ENCODE results near the gene CTSH.
"Not testable (repeated sequence)": the region's sequence is repeated elsewhere in the genome, so short reads cannot be mapped to it uniquely, and the experiment has no call there.

The CTSH gene

DNA sequence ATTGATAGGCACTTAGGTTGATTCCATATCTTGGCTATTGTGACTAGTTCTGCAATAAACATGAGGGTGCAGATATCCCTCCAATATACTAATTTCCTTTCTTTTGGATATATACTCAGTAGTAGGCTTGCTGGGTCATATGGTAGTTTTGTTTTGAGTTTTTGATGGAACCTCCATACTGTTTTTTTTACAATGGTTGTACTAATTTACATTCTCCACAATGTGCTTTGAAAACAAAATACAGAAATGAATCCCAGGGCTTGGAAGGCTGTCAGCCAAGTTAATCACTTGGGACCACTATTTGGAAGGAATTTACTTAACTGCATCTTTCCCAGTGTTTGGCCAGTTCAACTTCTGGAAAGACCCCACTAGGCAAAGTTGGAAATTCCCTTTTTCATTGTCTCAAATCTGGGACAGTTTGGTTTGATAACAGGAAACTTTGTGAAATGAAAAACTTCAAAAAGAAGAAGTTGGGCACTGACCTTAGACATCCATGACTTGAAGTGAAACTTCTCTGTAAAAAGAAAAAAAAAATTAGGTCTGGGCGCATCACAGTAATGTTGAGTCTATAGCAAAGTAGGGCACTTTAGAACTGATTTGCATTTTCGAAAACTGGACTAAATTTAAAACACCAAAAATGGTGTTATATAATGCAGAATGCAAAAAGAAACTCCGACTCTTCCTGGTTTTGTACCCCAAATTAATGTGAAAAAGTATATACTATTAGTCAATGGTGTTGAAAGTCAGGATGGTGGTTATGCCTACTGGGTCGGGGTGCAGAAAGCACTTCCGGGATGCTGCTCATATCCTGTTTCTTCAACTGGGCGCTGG is 6.0 kb downstream of the CTSH start:
- no peak for DNase-seq

DNA sequence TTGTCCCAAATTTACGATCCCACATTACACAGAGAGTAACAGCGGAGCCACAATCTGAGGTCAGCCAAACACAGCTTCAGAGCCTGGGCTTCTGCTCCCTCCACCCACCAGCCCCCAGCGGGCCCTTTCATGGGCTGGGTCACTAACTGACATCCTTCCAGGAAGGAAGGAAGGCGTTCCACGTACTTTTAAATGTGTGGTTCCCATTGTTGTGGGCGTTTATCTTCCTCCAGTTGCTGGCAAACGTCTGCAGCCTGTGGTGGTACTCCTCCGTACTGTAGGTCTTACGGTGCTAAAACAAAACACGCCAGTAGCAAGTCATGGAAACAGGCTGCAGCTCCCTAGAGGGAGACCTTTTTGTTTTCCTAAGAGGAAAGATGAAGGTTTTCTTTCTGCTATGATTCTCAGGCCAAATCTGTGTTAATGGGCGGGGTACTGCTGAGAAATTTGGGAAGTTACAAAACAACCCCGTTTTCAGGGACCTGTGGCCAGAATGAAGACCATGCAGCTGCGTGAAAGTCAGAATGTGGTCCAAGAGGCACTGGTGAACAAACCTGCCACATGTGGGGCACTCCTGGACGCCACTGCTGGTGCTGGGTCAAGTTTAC is 7.6 kb downstream of the CTSH start:
- DNase-seq, result no peak

DNA sequence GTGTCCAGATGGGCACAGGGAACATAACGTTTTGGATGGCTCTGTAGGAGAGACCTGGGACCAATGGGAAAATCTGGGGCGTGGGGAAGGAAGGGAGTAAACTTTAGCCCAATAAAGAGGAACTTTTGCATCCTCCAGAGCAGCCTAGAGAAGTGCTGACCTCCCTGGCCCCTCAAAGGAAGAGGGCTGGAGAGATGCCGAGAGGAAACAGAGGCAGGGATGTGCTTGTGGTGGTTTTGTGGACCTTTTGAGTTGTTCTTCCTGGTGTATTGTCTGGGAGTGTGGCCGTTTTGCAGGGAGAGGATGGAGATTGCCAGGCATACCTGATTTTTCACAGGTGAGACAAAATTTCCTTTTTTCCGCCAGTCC is 10.2 kb downstream of the CTSH start:
- DNase-seq, result no peak

DNA sequence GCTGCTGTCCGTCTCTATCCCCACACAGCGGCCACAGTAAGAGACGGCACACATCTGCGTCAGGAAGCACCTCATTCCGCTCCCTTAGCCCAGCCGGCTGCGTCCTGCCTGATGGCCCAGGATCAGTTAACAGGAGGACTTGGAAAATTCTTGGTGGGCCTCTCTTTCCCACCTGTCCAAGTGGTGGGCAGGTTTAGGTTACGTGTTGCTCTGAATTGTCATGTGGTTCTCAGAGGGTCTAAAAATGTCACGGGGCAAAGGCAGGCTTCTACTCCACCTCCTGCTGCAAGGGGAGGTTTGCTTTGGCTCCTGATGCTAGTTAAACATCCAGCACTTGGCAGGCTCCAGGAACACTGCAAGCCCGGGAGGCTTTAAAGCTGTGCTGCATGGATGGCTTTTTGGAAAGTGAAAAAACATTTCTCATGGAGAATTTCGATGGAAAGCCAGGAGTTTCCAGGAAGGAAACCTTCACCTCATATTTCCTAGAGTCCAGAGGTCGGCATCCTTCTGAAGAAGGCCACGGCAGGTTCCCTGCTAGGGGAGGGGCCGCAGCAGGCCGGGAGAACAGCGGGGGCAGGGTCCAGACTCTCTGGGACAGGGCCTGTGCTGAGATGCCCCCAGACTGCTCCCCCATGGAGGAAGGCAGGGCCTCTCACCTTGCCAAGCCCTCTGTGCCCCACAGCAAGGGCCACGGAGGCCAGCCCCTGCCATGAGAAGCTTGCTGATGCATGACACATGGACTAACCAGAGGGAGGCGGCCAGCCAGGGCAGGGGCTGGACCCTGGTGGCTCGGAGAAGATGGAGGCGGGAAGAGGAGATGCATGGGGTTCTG is 10.8 kb downstream of the CTSH start:
- DNase-seq, result no peak

DNA sequence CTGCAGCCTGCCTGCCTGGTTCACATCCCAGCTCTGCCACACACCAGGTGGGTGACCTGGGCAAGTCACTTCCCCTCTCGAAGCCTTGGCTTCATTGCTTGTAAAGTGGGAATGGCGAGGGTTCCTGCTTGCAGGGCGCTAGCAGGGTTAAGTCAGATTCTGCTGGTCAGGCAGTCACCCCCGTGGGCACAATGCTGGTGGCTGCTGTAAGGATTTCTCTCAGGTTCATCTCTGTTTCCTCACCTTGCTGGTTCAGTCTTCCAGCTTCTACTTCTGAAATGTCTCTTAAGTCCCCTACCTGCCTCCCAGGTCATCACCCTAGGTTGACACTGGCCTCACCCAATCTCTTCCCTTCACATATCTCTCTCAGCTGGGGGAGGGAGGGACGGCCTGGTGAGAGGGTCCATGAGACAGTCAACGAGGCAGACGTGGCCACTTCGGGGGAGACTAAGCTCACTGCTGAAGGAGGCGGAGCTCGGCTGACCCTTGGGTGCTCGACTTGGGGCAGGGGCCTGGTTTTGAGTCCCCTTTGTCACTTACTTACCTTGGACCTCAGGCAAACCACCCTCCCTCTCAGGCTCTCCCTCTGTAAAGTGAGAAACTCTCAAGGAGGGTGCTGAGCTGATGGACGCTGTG is 11.5 kb downstream of the CTSH start:
- DNase-seq, result no peak

DNA sequence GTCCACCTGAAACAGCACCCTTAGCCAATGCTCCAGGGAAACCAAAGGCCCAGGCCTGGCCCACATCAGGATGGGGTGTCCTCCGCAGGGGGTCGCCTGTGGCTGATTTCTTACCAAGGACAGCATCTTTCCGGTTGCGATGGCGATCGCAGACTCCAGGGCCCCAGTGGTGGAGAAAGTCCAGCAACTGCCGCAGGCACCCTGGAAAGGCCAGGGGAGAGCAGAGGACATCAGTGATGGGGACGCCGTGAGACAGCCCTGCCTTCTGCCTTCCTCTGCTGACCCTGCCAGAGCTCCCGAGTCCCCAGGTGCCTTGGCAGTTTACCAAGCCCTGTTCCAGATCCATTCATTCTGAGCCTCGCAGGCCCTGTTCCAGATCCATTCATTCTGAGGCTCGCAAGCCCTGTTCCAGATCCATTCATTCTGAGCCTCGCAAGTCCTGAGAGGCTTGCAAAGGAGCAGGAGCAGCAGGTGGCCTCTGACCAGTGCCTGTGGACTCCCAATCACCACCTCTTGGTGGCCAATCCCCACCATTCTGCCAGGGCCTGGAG is 12.5 kb downstream of the CTSH start:
- DNase-seq, result no peak

DNA sequence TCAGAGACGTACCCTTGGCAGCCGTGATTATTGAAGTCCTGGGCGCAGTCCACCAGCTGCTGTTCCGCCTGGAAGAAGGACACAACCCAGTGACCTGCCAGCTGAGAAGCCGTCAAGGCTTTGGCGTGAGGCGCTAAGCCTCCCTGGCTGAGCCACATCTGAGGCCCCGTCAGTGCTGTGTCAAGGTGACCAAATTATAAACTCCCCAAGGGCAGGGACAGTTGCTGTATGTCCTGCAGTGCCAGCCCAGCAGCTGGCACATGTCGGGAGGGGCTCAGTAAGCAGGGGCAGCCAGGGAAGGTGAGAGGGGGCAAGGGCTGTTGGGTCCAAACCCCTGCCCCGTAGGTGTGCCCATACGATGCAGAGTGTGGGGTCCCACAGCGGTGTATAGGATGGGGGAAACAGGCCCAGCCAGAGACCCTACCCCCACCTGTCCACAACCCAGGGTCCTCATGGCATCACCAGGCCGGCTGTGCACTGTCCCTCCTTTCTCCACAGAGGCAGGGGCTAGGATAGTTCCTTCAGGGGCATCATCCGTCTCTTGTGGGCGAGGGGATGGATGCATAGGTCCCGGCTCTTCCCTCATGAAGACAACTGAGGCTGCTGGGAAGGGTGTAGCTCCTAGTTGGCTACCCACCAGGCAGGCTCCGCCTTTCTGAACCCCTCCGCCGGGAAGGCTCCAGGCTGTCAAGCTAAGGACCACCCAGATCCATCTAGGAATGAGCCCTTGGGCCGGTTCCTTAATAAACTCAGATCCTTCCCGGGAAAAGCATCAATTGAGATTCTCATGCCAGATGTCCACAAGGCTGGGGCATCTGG is 13.2 kb downstream of the CTSH start:
- DNase-seq, result no peak

DNA sequence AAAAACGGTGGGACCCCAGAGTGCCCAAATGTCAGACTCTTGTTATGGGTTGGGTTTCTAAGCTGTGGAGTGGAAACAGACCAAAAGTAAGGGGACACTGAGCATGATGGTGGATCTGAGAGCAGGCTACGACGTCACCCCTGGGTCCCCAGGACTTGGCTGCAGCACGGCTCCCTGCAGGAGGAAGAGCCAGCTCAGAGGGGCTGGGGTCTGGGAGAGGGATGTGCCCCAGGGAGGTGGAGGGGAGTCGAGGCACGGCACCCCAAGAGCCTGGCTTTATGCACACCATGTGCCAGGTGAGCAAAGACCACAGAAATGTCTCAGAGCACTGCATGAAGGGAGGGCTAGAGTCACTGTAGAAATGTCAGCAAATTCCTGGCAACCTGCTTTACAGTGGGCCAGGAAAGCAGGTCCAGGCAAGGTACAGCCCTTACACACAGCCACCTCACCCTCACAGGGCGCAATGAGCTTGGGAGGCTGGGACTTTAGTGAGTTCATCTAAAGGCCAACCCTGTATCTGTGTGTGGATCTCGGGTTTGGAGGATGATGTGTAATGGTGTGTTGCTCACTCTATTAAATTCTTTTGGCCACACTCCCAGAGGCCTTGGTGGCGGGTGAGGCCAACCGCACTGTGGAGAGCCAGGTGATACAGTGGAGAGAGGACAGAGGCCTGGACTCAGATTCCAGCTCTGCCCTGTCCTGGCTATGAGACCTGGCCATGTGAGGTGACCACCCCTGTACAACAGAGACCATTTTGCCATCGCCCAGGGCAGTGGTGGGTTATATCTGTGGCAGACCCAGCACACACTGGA is 14.1 kb downstream of the CTSH start:
- DNase-seq, result peak; percentile 79

DNA sequence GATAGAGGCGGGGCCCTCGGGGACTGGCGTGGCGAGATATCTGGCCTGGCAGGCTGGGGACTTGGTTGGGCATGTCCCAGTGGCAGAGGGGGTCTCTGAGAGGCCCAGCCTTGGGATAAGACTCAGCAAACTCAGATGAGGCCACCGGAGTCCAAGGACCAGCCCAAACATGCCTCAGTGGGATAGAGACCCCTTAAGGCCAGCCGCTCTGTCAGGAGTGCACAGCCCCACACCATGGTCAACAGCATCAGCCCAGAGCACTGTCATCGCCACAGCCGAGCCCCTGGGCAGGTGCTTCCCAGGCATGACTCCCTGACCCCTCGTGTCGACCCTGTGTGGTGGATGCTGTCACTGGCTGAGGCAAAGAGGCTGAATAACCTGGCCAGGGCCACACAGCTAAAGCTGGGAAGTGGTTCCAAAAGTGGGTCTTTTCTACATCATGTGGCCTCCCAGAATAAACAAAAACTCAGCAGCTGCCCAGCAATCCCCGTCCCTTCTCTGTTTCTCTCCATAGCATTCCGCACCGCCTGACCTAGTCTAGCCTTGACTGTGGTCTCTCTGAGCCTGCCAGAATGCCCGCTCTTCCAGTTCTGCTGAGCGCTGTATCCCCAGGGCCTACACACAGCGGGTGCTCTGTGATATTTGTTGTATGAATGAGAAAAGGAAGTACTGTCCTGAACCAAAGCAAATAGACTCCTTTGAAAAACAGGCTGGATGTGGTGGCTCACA is 15.1 kb downstream of the CTSH start:
- DNase-seq, result no peak

DNA sequence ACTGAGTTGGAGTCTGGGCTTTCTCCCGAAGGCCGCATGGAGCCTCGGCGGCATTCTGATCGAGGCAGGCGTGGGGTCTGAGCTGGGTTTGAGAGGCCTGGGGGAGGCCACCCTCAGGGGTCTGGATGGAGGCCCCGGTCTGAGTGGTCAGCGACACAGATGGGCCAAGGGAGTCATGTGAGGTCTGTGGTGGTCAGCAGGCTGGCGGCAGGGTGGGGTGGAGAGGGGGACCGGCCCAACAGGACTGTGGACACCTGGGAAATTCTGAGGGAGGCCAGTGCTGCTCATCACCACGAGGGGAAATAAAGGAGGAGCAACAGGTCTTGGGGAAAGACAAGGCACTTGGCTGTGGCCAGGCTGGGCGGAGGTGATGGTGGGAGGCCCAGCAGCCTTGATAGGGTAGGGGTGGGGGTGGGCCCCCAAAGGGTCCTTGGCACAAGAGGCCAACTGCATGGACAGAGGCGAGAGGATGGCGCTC is 16.2 kb downstream of the CTSH start:
- DNase-seq, result no peak

DNA sequence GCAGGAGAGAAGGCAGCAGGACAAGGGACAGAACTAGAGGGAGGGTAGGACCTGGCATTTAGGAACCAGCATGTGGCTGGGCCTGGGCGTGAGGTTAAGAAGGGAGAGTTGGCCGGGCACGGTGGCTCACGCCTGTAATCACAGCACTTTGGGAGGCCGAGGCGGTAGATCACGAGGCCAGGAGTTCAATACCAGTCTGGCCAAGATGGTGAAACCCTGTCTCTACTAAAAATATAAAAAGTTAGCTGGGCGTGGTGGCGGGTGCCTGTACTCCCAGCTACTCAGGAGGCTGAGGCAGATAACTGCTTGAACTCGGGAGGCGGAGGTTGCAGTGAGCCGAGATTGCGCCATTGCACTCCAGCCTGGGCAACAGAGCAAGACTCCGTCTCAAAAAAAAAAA is 16.7 kb downstream of the CTSH start:
- not testable (repeated sequence) for DNase-seq

DNA sequence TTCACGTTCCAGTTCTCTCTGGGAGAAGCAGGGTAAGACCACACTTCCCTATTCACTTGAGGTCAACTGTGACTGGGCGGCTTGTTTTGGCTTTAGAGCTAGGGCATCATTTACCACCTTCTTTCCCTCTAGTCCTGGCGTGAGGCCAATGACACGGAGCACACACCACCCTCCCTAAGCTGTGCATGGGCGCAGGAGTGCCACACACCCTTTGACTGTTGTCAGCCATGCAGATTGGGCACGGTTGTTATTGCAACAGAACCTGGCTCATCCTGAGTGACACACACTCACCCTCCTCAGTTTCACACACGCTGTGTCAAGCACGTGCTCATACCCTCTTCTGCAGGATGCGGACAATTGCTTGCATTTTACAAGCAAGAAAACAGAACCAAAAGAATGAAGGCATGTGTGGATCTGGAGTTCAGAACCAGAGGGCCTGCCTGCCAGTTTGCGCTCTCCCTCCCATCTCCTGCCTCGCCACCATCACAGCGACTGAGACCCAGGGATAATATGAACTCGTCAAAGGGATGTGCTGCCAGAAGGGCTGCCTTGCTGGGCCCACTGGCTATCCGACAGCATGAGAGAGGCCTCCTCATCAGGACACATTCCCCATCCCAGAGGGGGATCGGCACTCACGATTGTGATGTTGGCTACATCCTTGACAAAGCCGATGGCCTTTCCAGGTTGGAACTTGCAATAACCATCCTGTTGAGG is 17.6 kb downstream of the CTSH start:
- DNase-seq, result no peak

DNA sequence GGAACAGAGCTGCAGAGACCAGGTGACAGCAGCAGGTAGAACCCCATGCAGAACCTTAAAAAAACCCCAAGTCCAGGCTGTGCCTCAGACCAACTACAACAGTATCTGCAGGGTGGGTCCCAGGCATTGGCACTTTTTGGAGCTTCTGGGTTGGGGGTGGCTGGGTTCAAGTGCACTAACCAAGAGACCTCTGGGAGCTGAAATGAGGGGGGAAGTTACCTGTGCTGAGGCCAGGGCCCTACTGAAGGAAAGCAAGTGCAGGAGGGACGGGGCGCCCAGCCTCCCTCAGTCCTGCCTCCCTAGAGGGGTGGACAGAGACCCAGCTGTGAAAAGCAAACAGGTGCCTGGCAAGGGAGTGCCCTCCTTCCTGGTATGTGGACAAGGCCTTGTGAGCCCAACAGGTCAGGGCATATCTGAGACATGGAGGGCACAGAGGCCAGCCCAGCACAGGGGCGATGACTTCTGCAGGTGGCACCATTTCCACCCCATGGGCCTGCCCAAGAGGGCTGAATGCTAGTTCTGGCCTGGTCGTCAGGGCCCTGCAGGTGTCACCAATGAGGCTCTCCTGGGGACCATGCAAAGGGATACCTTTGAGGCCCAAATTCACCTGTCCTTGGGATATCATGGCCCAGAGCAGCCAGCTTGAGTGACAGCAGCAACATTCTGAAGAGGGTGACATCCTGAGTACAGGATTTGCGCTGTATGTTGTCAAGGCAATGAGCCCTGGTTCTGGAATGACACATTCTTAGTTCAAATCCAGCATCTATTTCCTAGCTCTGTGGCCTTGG is 18.7 kb downstream of the CTSH start:
- DNase-seq, result no peak

DNA sequence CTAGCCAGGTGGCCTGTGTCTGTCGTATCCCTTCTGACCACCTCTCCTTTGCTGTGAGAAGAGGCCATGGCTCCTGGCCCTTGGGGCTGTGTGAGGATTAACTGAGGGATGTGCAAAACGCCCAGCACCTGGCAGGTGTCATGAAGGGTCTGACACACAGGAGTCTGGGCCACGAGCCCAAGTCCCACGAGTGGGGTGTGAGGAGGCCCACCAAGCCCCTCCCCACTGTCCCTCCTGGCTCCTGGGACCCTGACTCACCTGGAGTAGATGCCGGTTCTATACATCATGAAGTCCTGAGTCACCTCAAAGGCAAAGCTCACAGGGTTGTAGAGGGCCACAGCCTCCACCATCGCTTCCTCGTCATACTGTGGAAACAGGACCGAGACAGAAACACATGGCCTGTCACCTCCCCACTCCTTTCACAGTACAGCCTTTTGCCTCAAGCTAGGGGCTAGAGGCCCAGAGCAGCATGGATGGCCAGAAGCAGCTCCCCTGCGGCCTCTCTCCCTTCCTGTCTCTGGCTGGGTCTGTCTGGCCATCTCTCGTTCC is 19.7 kb downstream of the CTSH start:
- no peak for DNase-seq

DNA sequence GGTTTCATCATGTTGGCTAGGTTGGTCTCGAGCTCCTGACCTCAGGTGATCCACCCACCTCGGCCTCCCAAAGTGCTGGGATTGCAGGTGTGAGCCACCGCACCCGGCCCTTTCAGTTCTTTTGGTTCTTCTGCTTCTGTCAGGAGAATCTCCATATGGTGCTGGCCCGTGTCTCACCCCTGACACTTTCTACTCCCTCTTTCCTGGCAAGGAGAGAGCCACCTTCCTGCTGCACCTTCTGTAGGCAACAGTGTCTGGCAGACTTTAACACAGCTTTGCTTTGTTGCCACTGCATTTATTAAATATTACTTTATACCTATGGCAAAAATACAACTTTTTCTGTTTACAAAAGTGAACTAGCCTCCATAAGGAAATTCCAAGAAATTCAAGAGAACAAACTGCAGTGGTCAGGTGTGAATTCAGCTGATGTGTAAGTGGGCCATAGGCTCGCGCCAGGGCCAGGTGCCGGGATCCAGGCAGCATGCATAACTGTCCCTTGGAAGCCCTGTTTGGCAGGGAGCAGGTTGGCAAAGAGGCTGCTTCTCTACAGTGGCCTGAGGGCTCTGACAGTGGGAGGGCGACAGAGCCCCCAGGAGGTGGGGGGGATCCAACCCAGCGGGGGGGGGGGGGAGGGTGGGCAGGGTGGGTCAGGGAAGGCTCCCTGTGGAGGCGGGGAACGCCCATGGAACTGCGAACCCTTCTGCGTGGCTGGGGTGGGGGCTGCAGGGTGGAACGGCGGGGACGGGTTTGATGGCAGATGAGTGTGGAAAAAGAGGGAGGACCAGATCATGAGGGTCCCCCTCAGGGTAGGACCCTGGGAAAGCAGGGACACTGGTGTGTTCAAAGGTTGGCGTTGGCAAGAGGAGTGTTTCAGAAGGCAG is 21.1 kb downstream of the CTSH start:
- DNase-seq, result no peak

DNA sequence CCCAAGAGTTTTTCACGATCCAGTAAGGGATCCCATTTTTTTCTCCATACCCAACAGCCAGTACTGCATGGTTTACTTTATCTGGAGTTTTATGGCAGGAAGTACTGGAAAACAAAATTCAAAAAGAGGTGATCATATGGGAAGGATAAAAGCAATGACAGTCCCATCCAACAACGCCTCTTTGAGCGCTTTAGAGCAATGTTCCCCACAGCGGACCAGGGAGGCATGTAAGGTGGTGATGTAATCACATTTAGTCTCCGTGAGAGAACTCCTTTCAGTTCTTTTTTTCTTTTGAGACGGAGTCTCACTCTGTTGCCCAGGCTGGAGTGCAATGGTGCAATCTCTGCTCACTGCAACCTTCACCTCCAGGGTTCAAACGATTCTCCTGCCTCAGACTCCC is 21.8 kb downstream of the CTSH start:
- DNase-seq, result no peak

DNA sequence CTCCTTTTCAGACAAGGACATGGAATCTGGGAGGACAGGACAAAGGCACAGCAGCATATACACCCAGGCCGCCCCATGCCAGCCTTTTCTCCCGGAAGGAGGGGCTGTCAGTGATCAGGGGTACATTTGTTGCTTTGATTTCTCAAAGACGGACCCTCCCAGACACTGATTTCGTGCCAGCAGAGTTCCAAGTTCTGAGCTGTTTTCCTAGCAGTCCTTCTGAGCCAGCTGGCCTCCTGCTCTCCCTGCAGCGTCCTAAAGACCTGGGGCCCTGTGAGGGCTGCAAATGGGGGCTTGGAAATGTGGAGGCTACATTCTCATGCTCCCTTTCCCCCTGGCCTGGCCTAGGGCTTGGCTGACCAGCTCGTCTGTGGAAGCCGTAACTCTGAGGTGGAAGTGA is 22.3 kb downstream of the CTSH start:
- no peak for DNase-seq

DNA sequence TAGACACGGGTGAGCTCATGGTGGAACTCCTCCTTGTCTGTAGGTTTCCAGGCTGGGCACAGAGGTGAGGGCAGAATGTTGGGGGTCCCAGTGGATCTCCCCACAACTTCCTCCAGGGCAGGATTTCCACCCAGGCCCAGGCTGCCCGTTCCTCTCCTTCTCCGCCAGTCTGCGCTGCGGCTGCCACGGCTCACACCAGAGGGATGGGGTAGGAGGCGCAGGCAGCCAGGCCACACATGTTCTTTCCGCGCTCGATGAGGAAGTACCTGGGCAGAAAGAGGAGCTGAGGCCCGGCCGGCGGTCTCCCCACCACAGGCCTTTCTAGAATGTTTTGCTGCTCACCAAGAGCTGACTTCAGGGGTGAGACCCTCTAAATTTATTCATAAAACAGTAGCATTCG is 22.9 kb downstream of the CTSH start:
- DNase-seq, result no peak

Measured in HCEC 1CT (cell line).